Adipocyte (in vitro differentiated cells): Measurements from ENCODE around the gene RFTN1.

Experiments
- DNase-seq: peaks from one replicate; pipeline ENCODE4 v3.0.0-alpha.2; 2015; ENCODE audit warnings: low read depth
- H3K27me3 ChIP-seq: replicated peaks from 2 replicates; pipeline ENCODE4 v1.7.0; 2013; ENCODE audit warnings: mild to moderate bottlenecking, low read length, moderate library complexity; ENCODE audit not compliant: control insufficient read depth, insufficient read depth
- H3K36me3 ChIP-seq: 2 replicates; pipeline ENCODE4 v1.7.0; 2013; ENCODE audit warnings: low read length, mild to moderate bottlenecking, moderate library complexity; ENCODE audit not compliant: control insufficient read depth, insufficient read depth, severe bottlenecking
- H3K4me1 ChIP-seq: 2 replicates; pipeline ENCODE4 v1.7.0; 2013; ENCODE audit warnings: mild to moderate bottlenecking, low read length, moderate library complexity; ENCODE audit not compliant: control insufficient read depth, insufficient read depth
- H3K4me3 ChIP-seq: 2 replicates; pipeline ENCODE4 v1.7.0; 2013; ENCODE audit warnings: mild to moderate bottlenecking, low read length, moderate library complexity
- H3K9ac ChIP-seq: 2 replicates; pipeline ENCODE4 v1.7.0; 2013; ENCODE audit warnings: mild to moderate bottlenecking, low read length, moderate library complexity
- H3K9me3 ChIP-seq: 2 replicates; pipeline ENCODE4 v1.7.0; 2013; ENCODE audit warnings: mild to moderate bottlenecking, low read length, moderate library complexity; ENCODE audit not compliant: control insufficient read depth

RFTN1 gene

DNA sequence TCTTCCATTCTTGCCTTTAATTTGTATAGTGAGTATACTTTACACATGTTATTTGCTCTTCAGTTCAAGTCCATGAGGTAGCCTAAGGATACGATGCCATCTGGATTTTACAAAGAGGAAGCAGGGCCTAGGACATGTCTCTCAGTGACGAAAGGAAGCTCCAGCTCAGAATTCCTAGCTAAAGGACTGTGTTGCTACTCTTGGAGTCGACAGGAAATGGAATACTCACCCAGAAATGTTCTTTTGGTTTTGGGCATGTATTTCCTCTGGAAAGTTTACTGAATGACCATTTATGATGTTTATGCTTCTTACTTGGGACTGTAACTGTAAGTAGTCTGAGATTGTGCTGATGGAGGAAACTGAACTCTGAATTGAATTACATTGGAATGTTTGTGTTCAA is 236.0 kb downstream of the RFTN1 start:
- no peak overlapping the region for H3K9ac ChIP-seq
- DNase-seq = peak; percentile 45
- H3K27me3 ChIP-seq = no peaks in the 10 kb centered on the region
- no peak overlapping the region for H3K4me3 ChIP-seq
- peaks cover 6% of the 10 kb centered on the region for H3K4me1 ChIP-seq
- H3K9me3 ChIP-seq = no peaks in the 10 kb centered on the region
- H3K36me3 ChIP-seq = peaks cover 43% of the 10 kb centered on the region

DNA sequence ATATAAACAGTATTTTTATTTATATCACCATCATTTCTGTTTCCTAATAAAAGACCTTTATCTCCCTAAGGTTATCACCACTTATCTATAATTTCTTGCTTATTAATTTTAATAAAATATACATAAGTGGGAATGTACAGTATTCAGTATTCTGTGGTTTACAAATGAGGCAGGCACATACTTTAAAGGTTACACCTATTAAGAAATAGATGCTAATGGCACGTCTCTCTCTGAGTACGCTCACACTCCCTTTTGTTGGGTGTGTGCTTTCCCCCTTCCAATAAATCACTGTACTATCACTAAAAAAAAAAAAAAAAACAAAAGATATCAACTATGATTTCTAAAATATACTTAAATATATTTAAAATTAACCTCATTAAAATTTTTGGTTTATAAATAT is 239.6 kb downstream of the RFTN1 start:
- DNase-seq = no peak
- Histone ChIP-seq H3K9me3 (no peaks in the 10 kb centered on the region), H3K4me3 (no peak overlapping the region), H3K4me1 (peaks cover under 1% of the 10 kb centered on the region), H3K36me3 (peaks cover 60% of the 10 kb centered on the region), H3K9ac (no peak overlapping the region), H3K27me3 (no peaks in the 10 kb centered on the region)

DNA sequence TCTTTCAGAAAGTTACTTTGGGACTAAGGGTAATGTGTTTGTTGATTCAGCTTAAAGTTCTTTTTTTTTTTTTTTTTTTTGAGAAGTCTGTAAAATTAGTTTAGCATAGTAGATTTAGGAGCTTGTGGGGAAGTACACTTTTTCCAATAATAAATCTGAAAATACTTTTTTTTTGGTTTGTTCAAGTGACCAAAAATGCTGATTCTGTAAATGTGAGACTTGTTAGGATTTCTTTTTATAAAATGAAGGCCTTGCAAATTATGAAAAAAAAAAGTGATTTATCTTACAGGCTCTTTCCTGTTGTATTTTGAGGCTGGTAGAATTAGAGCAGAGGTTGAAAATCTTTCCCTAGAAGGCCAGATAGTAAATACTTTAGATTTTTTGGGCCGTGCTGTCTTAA is 240.9 kb downstream of the RFTN1 start:
- Histone ChIP-seq H3K4me1 (peaks cover 6% of the 10 kb centered on the region), H3K27me3 (no peaks in the 10 kb centered on the region), H3K36me3 (peaks cover 53% of the 10 kb centered on the region), H3K4me3 (no peak overlapping the region), H3K9me3 (no peaks in the 10 kb centered on the region), H3K9ac (no peak overlapping the region)
- DNase-seq = no peak

DNA sequence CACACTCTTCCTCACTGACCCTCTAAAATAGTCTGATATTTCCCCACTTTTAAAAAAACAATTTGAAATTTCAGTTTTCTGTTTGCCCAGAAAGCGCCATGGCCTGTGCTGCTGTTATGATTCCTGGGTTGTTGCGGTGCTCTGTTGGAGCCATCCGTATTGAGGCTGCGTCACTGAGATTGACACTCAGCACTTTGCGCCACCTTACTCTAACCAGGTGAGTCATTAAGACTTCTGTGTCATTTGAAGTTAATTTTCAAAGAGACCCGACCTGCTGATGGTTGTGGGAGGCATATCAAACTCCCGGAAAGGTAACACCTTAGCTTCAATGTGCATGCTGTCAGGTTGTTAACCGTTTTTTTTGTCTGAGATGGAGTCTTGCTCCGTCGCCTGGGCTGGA is 242.6 kb downstream of the RFTN1 start:
- Histone ChIP-seq H3K27me3 (no peaks in the 10 kb centered on the region), H3K36me3 (peaks cover 48% of the 10 kb centered on the region), H3K4me3 (no peak overlapping the region), H3K9me3 (no peaks in the 10 kb centered on the region), H3K9ac (no peak overlapping the region), H3K4me1 (peaks cover 21% of the 10 kb centered on the region)
- DNase-seq = no peak

DNA sequence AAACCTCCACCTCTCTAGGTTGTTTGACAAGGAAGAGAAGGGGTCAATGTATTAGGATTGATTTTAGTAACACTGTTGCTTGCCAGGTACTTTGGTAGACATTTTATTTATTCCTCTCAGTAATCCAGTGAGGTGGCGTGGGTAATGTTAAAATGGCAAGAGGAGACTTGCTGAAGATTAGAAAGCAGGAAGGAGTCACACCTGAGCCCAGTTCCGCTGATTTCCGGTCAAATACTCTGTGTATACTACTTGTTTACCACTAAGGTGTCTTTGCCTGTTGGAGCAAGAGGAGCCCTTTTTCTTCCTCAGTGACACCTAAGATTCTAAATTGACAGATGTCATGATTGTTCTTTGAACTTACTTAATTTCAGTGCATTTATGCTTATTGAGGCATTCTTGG is 246.8 kb downstream of the RFTN1 start:
- peaks cover 36% of the 10 kb centered on the region for H3K4me1 ChIP-seq
- no peaks in the 10 kb centered on the region for H3K27me3 ChIP-seq
- no peak for DNase-seq

More for the DNA sequence above, 246.8 kb downstream of the RFTN1 start:
- Histone ChIP-seq H3K9me3 (no peaks in the 10 kb centered on the region), H3K4me3 (peak overlapping the region; percentile 88), H3K36me3 (peaks cover 17% of the 10 kb centered on the region), H3K9ac (peak overlapping the region; percentile 99)
